Testis (tissue), 2 donors: ENCODE results near the gene SDF2L1.

Experiments
- CTCF ChIP-seq, 3 experiments: fragments of 450-650 bp in 2 of 3; fragments of 200-600 bp in 1 of 3; sonication (generic) in 1 of 3; IDR thresholded peaks; one replicate each; pipeline ENCODE4 v1.5.1; 2016 to 2019; ENCODE audit warnings: antibody characterized with exemption in 3 of 3, mild to moderate bottlenecking in 2 of 3, moderate library complexity in 1 of 3
- POLR2A ChIP-seq: fragments of 450-650 bp; IDR thresholded peaks from one replicate; pipeline ENCODE4 v1.6.1; 2017; ENCODE audit warnings: antibody characterized with exemption, mild to moderate bottlenecking, moderate library complexity

- no peak for TF ChIP-seq POLR2A
- no peak for TF ChIP-seq CTCF (IDR thresholded peaks at IDR 0.05)
These were observed 14.9 kb downstream of the SDF2L1 start for GRCh38 chr22:21657020-21657359.
